ENCODE measurements around the gene ZBTB44.
"Not testable (repeated sequence)": the region's sequence is repeated elsewhere in the genome, so short reads cannot be mapped to it uniquely, and the experiment has no call there.

Gene ZBTB44, protein sequence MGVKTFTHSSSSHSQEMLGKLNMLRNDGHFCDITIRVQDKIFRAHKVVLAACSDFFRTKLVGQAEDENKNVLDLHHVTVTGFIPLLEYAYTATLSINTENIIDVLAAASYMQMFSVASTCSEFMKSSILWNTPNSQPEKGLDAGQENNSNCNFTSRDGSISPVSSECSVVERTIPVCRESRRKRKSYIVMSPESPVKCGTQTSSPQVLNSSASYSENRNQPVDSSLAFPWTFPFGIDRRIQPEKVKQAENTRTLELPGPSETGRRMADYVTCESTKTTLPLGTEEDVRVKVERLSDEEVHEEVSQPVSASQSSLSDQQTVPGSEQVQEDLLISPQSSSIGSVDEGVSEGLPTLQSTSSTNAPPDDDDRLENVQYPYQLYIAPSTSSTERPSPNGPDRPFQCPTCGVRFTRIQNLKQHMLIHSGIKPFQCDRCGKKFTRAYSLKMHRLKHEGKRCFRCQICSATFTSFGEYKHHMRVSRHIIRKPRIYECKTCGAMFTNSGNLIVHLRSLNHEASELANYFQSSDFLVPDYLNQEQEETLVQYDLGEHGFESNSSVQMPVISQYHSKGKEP

DNA sequence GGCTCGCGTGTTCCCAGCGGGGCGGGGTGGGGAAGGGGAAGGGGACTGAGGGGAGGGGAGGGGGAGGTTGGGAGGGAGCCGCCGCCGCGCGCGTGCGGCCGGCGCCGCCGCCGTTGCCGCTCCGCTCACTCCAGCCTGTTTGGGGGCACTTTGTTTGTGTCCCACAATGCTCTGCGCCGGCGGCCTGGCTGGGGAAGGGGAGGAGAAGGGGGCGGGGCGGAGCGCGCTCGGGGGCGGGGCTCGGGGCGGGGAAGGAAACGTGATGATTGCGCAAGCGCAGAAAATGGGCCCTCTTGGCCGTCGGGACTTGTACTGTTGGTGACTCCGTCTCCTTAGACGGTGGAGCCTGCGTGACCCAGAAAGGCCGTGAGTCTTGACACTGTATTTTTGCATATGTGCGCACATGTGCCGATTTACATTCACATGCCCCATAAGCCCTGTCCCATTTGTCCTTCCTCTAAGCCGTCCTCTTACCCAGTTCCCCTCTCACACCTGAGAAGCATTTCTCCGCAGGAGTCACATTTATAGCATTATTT, at the start of gene ZBTB44:
TSS of gene ZBTB44 (minus strand) at position 168 of the 536 bp plus-strand sequence. CDS start 53,044 bp downstream, outside the sequence.
- Histone ChIP-seq H3K9me3 (ENCODE audit: control insufficient read depth, insufficient read depth, low read depth, low read length) (no peaks in the 10 kb centered on the region), H3K9ac (ENCODE audit: low read length) (peak within 1 kb of the TSS; percentile 82), H3K36me3 (ENCODE audit: control insufficient read depth, insufficient read depth, low read length) (no peaks in the 10 kb centered on the region), H3K27me3 (ENCODE audit: control insufficient read depth, insufficient read depth, low read length) (no peaks in the 10 kb centered on the region), H3K4me1 (ENCODE audit: control insufficient read depth, insufficient read depth, low read length) (peaks cover 33% of the 10 kb centered on the region), H3K27ac (ENCODE audit: low read depth, low read length) (peak within 1 kb of the TSS; percentile 74; the same call in 1 of the 2 replicates), H3K4me3 (ENCODE audit: low read depth, low read length) (peak within 1 kb of the TSS; percentile 88)

DNA sequence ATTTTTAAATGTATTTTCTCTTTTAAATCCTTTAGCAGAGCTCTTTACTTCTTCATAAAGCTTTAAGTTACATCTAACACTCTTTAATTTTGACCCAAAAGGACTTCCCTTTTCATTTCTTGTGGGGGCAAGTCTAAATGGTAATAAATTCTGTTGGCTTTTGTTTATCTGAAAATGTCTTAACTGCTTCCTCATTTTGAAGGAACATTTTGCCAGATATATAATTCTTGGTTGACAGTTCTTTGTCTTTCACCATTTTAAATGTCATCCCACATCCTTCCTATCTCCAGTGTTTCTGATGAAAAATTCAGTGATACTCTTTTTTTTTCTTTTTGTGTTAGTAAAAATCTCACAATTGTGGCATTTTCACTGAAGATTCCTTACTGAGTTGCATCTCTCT, 44.7 kb upstream of the ZBTB44 start:
- H3K36me3 ChIP-seq (ENCODE audit: control insufficient read depth, insufficient read depth, low read length) = no peaks in the 10 kb centered on the region
- no peak overlapping the region for H3K9ac ChIP-seq (ENCODE audit: low read length)
- H3K27ac ChIP-seq (ENCODE audit: low read depth, low read length) = no peak overlapping the region
- H3K27me3 ChIP-seq (ENCODE audit: control insufficient read depth, insufficient read depth, low read length) = no peaks in the 10 kb centered on the region
- H3K9me3 ChIP-seq (ENCODE audit: control insufficient read depth, insufficient read depth, low read depth, low read length) = peaks cover 23% of the 10 kb centered on the region
- H3K4me3 ChIP-seq (ENCODE audit: low read depth, low read length) = no peak overlapping the region
- H3K4me1 ChIP-seq (ENCODE audit: control insufficient read depth, insufficient read depth, low read length) = no peaks in the 10 kb centered on the region

DNA sequence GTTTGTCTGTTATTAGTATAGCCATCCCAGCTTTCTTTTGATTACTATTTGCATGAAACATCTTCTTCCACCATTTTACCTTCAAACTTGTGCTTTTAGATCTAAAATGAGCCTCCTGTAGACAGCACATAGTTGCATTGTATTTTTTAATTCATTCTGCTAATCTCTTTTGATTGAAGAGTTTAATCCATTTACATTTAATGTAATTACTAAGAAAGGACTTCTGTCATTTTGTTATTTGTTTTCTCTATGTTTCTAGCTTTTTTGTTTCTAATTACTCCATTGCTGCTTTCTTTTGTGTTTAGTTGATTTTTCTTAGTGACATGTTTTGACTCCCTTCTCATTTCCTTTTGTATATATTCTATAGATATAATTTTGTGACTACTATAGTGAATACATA, 43.7 kb upstream of the ZBTB44 start:
- no peaks in the 10 kb centered on the region for H3K27me3 ChIP-seq (ENCODE audit: control insufficient read depth, insufficient read depth, low read length)
- no peaks in the 10 kb centered on the region for H3K36me3 ChIP-seq (ENCODE audit: control insufficient read depth, insufficient read depth, low read length)
- H3K9ac ChIP-seq (ENCODE audit: low read length) = no peak overlapping the region
- peaks cover 30% of the 10 kb centered on the region for H3K9me3 ChIP-seq (ENCODE audit: control insufficient read depth, insufficient read depth, low read depth, low read length)
- no peaks in the 10 kb centered on the region for H3K4me1 ChIP-seq (ENCODE audit: control insufficient read depth, insufficient read depth, low read length)
- no peak overlapping the region for H3K4me3 ChIP-seq (ENCODE audit: low read depth, low read length)
- H3K27ac ChIP-seq (ENCODE audit: low read depth, low read length) = no peak overlapping the region

DNA sequence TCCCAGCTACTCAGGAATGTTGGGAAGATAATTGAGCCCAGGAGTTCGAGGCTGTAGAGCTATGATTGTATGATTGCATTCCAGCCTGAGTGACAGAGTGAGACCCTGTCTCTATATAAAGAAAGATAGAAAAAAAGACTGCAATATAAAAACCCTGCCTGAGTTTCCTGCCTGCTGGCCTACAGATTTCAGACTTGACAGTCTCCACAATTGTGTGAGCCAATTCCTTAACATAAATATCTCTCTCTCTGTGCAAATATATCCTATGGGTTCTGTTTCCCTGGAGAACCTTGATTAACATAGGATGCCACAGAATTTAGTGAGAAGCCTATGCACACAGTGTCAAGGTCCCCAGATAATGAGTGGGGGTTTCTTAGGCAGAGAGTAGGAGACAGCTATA, 32.5 kb upstream of the ZBTB44 start:
- Histone ChIP-seq H3K9ac (ENCODE audit: low read length) (no peak overlapping the region), H3K27me3 (ENCODE audit: control insufficient read depth, insufficient read depth, low read length) (no peaks in the 10 kb centered on the region), H3K36me3 (ENCODE audit: control insufficient read depth, insufficient read depth, low read length) (no peaks in the 10 kb centered on the region), H3K4me1 (ENCODE audit: control insufficient read depth, insufficient read depth, low read length) (no peaks in the 10 kb centered on the region), H3K9me3 (ENCODE audit: control insufficient read depth, insufficient read depth, low read depth, low read length) (0 out of 2 replicates have a peak, but pooled peaks cover 2% of the 10 kb centered on the region), H3K4me3 (ENCODE audit: low read depth, low read length) (no peak overlapping the region), H3K27ac (ENCODE audit: low read depth, low read length) (no peak overlapping the region)

DNA sequence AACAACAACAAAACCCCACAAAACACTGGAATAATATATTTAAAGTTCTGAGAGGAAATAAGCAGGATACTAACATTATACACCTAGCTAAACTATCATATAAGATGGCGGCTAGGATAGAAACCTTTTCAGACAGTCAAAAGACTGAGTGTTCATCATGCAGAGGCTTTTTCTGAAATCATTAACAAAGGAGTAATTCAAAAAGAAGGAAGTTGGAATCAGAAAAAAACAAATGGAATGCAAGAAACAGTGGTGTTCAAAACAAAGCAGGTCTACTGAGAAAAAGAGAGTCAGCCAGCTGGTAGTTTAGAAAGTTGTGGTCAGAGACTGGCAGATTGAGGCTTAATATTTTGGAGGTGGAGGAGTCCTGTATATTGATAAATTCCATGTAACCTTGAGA, 30.1 kb upstream of the ZBTB44 start:
- Histone ChIP-seq H3K9me3 (ENCODE audit: control insufficient read depth, insufficient read depth, low read depth, low read length) (peaks cover 11% of the 10 kb centered on the region; the same call in 1 of the 2 replicates), H3K4me1 (ENCODE audit: control insufficient read depth, insufficient read depth, low read length) (no peaks in the 10 kb centered on the region), H3K36me3 (ENCODE audit: control insufficient read depth, insufficient read depth, low read length) (no peaks in the 10 kb centered on the region), H3K27ac (ENCODE audit: low read depth, low read length) (no peak overlapping the region), H3K9ac (ENCODE audit: low read length) (no peak overlapping the region), H3K27me3 (ENCODE audit: control insufficient read depth, insufficient read depth, low read length) (no peaks in the 10 kb centered on the region), H3K4me3 (ENCODE audit: low read depth, low read length) (no peak overlapping the region)

DNA sequence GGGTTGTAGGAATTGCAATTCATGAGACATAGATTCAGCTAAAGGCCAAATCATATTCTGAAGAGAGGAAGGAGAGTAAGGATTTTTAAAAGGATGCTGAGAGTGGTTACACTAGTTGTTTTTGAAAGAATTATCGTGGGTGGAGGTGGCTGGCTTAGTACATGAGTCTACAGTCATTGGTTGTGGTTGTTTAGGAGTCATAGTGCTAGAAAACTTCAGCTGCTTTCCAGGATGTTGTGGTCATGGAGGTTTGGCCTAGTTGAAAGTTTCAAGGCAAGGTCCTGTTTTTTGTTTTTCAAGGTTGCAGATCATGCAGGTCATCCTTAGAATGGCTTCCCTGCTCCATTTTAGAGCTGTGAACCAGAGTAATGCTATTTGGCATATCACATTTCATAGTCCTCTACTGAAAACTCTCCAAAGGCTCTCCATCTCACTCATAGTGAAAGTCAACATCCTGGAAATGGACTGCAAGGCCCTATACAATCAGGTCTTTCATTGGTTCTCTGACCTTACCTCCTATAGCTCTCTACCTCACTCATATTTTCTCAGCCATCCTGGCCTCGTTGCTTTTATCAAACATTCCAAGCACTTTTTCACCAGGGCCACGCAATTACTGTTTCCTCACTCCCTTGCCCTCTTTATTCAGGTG, 26.1 kb upstream of the ZBTB44 start:
- Histone ChIP-seq H3K27me3 (ENCODE audit: control insufficient read depth, insufficient read depth, low read length) (no peaks in the 10 kb centered on the region), H3K9me3 (ENCODE audit: control insufficient read depth, insufficient read depth, low read depth, low read length) (peaks cover 17% of the 10 kb centered on the region; the same call in 1 of the 2 replicates), H3K36me3 (ENCODE audit: control insufficient read depth, insufficient read depth, low read length) (no peaks in the 10 kb centered on the region), H3K4me3 (ENCODE audit: low read depth, low read length) (no peak overlapping the region), H3K27ac (ENCODE audit: low read depth, low read length) (no peak overlapping the region), H3K9ac (ENCODE audit: low read length) (no peak overlapping the region), H3K4me1 (ENCODE audit: control insufficient read depth, insufficient read depth, low read length) (no peaks in the 10 kb centered on the region)

DNA sequence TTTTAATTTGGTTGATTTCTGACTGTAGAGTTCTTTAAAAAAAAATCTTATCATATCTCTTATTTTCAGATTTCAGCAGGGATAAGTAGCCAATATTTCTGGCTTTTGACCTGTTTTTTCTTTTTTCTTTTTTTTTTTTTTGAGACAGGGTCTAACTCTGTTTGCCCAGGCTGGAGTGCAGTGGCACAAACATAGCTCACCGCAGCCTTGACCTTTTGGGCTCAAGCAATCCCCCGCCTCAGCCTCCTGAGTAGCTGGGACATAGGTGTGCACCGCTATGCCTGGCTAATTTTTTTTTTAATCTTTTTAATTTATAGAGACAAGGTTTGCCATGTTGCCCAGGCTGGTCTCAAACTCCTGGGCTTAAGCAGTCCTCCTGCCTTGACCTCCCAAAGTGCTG, 23.9 kb upstream of the ZBTB44 start:
- Histone ChIP-seq H3K27ac (ENCODE audit: low read depth, low read length) (no peak overlapping the region), H3K36me3 (ENCODE audit: control insufficient read depth, insufficient read depth, low read length) (no peaks in the 10 kb centered on the region), H3K9ac (ENCODE audit: low read length) (no peak overlapping the region), H3K9me3 (ENCODE audit: control insufficient read depth, insufficient read depth, low read depth, low read length) (peaks cover 17% of the 10 kb centered on the region; the same call in 1 of the 2 replicates), H3K27me3 (ENCODE audit: control insufficient read depth, insufficient read depth, low read length) (no peaks in the 10 kb centered on the region), H3K4me3 (ENCODE audit: low read depth, low read length) (no peak overlapping the region), H3K4me1 (ENCODE audit: control insufficient read depth, insufficient read depth, low read length) (no peaks in the 10 kb centered on the region)

DNA sequence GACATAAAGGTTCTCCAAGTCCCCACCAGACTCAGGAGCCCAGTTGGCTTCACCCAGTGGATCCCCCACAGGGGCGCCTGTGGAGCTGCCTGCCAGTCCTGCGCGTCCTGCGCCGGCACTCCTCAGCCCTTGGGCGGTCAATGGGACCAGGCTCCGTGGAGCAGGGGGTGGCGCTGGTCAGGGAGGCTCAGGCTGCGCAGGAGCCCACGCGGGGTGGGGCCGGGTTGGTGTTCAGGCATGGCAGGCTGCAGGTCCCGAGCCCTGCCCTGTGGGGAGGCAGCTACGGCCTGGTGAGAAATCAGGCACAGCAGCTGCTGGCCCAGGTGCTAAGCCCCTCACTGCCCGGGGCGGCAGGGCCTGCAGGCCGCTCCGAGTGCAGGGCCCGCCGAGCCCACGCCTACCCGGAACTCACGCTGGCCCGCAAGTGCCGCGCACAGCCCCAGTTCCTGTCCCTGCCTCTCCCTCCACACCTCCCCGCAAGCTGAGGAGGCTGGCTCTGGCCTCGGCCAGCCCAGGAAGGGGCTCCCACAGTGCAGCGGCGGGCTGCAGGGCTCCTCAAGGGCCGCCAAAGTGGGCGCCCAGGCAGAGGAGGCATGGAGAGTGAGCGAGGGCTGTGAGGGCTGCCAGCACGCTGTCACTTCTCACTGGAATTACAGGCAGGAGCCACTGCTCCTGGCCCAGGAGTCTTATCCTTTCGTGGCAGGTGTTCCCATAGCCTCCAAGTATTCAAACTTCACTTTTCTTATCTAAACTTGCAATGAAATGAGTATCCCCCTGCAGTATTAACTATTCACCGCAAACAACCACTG, 22.8 kb upstream of the ZBTB44 start:
- Histone ChIP-seq H3K4me3 (ENCODE audit: low read depth, low read length) (no peak overlapping the region), H3K27ac (ENCODE audit: low read depth, low read length) (no peak overlapping the region), H3K36me3 (ENCODE audit: control insufficient read depth, insufficient read depth, low read length) (no peaks in the 10 kb centered on the region), H3K9ac (ENCODE audit: low read length) (no peak overlapping the region), H3K4me1 (ENCODE audit: control insufficient read depth, insufficient read depth, low read length) (no peaks in the 10 kb centered on the region), H3K9me3 (ENCODE audit: control insufficient read depth, insufficient read depth, low read depth, low read length) (peaks cover 17% of the 10 kb centered on the region; the same call in 1 of the 2 replicates), H3K27me3 (ENCODE audit: control insufficient read depth, insufficient read depth, low read length) (no peaks in the 10 kb centered on the region)

DNA sequence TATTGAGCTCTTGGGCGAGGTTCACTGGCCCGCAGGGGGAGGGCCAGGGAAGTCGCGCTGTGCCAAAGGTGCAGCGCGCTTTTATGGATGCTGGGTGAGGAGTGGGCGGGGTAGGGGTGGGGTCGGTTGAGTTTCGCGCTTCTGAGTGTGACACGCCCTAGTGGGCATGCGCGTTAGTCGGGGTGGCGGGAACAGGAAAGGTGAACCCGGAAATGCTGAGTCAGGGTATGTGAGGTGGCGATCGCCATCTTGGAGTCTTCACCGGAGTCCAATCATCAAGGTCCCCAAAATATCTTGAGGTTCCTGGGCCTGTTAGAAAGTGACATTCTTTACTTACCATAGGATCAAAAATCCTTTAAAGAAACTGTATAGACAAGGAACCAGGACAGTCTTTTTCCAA, 16.7 kb upstream of the ZBTB44 start:
- H3K9me3 ChIP-seq (ENCODE audit: control insufficient read depth, insufficient read depth, low read depth, low read length); H3K36me3 ChIP-seq (ENCODE audit: control insufficient read depth, insufficient read depth, low read length); H3K27ac ChIP-seq (ENCODE audit: low read depth, low read length); H3K27me3 ChIP-seq (ENCODE audit: control insufficient read depth, insufficient read depth, low read length); H3K9ac ChIP-seq (ENCODE audit: low read length); H3K4me1 ChIP-seq (ENCODE audit: control insufficient read depth, insufficient read depth, low read length); H3K4me3 ChIP-seq (ENCODE audit: low read depth, low read length): not testable (repeated sequence)

DNA sequence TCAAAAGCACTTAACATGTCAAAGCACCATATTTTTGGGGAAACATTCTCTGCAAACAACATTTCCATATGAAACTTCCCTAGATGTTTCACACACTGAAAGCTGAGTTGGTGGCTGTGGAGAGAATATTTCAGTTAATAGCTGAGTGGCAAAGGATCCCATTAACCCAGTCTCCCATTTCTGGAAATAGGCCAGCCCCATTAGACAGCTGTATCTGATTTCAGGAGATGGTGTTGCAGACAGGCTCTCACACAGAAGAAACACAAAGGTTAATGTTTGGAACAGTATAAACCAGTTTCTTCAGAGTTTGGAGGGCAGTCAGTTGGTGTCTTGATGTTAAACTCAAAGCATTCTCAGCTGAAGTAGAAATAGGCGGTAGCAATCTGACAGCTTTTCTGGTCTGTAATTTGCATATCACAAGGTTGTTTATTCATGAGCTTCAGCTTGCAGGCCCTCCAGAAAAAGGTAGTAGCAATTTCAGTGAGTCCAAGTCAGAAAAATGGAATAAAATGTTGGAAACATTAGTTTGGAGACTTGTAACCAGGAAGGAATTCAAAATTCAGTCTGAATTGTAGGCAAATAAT, 15.5 kb upstream of the ZBTB44 start:
- H3K4me1 ChIP-seq (ENCODE audit: control insufficient read depth, insufficient read depth, low read length) = peaks cover 6% of the 10 kb centered on the region; the same call in 1 of the 2 replicates

More for the DNA sequence above, 15.5 kb upstream of the ZBTB44 start:
- Histone ChIP-seq H3K36me3 (ENCODE audit: control insufficient read depth, insufficient read depth, low read length) (no peaks in the 10 kb centered on the region), H3K27ac (ENCODE audit: low read depth, low read length) (no peak overlapping the region), H3K4me3 (ENCODE audit: low read depth, low read length) (no peak overlapping the region), H3K9ac (ENCODE audit: low read length) (no peak overlapping the region), H3K9me3 (ENCODE audit: control insufficient read depth, insufficient read depth, low read depth, low read length) (no peaks in the 10 kb centered on the region), H3K27me3 (ENCODE audit: control insufficient read depth, insufficient read depth, low read length) (no peaks in the 10 kb centered on the region)

Data from HUES6 (cell line).